Activated T-cell treated with anti-CD3 and anti-CD28 coated beads, Interleukin-2, amount 50 U/mL, for 72 hours (primary cell): Measurements from ENCODE around the gene METTL14. TPM values are rescaled to one million over a fixed set of nuclear protein-coding genes. Genes with fewer than 3 reads are reported as not detected.
A peak's percentile ranks its signal among the peaks of the same experiment; 100 is the strongest.
"Not testable (repeated sequence)": the region's sequence is repeated elsewhere in the genome, so short reads cannot be mapped to it uniquely, and the experiment has no call there.

Experiments
- ATAC-seq, 2 donors: fragments of 150-1000 bp; cut with Tn5 transposase; replicated peaks in 1 of 2; 2 replicates each; pipeline ENCODE4 v1.10.0; 2021; ENCODE audit warnings: moderate library complexity in 2 of 2, mild to moderate bottlenecking in 1 of 2
- DNase-seq, 2 donors: peaks; one replicate each; pipeline ENCODE4 v3.0.0; 2021 to 2022; ENCODE audit warnings: mixed read lengths in 1 of 2
- H3K27ac Mint-ChIP-seq: one replicate; pipeline ENCODE4 v1.8.0; 2022; ENCODE audit warnings: mild to moderate bottlenecking, moderate library complexity, mixed read lengths
- H3K27me3 Mint-ChIP-seq: one replicate; pipeline ENCODE4 v1.8.0; 2022; ENCODE audit warnings: low read depth, mixed read lengths
- H3K36me3 Mint-ChIP-seq, 2 donors: one replicate each; pipeline ENCODE4 v1.8.0; 2022; ENCODE audit warnings: mixed read lengths in 2 of 2, mild to moderate bottlenecking in 1 of 2; ENCODE audit not compliant: insufficient read depth in 2 of 2
- H3K4me1 Mint-ChIP-seq: one replicate; pipeline ENCODE4 v1.8.0; 2022; ENCODE audit warnings: low read depth, mixed read lengths
- H3K4me3 Mint-ChIP-seq, 2 donors: one replicate each; pipeline ENCODE4 v1.8.0; 2022; ENCODE audit warnings: mild to moderate bottlenecking in 2 of 2, mixed read lengths in 2 of 2, moderate library complexity in 2 of 2
- H3K9me3 Mint-ChIP-seq, 2 donors: one replicate each; pipeline ENCODE4 v1.8.0; 2022; ENCODE audit warnings: mixed read lengths in 2 of 2
- total RNA-seq, 2 donors: library from RNA; stranded (reverse); gene quantifications; one replicate each; pipeline ENCODE4 v1.2.3, GENCODE V29; 2022

Gene METTL14
- 10 to 100 TPM; 50.0 to 55.7 TPM for total RNA-seq

- peaks cover 17% of the 10 kb centered on the region for H3K4me1 Mint-ChIP-seq
- peak within 1 kb of the TSS; percentile 99 for H3K27ac Mint-ChIP-seq
- no peaks in the 10 kb centered on the region for H3K9me3 Mint-ChIP-seq
- ATAC-seq (peak; percentile 99), DNase-seq (peak; percentile 90 to 91)
- H3K27me3 Mint-ChIP-seq: no peaks in the 10 kb centered on the region
- peaks cover 2 to 11% of the 10 kb centered on the region in 2 donors for H3K36me3 Mint-ChIP-seq
- H3K4me3 Mint-ChIP-seq: peak within 1 kb of the TSS; percentile 98 to 99
These were observed at the start of gene METTL14 for GRCh38 chr4:118684873-118685811. Gene METTL14 (plus strand): TSS chr4:118685392. CDS start chr4:118685535, 143 bp downstream.

- H3K36me3 Mint-ChIP-seq: peaks cover 3 to 13% of the 10 kb centered on the region in 2 donors
- H3K27ac Mint-ChIP-seq, ATAC-seq, H3K4me3 Mint-ChIP-seq, H3K4me1 Mint-ChIP-seq, H3K9me3 Mint-ChIP-seq, DNase-seq, H3K27me3 Mint-ChIP-seq: not testable (repeated sequence)
These were observed 49.1 kb upstream of the METTL14 start for GRCh38 chr4:118636126-118636525.

DNA sequence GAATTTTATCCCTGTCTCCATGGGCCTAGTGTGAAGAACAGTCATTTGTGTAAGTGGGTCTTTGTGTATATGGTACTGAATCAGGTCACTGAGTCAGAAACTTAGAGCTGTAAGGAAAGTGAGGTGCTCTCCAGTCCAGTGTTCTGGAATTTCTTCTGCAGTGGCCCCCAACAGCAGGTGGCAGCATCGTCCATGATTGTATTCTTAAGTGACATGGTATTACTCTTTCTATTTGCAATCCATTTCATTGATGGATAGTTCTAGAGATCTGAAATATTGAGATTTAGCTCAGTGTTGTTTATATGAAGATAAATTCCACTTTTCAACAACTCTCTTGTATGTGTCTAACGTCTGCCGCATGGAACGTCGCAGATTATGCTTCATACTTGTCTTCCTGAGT lies 20.5 kb upstream of the METTL14 start:
- not testable (repeated sequence) for H3K27ac Mint-ChIP-seq, H3K27me3 Mint-ChIP-seq, ATAC-seq, H3K4me1 Mint-ChIP-seq, H3K36me3 Mint-ChIP-seq, H3K9me3 Mint-ChIP-seq, H3K4me3 Mint-ChIP-seq
- peak; percentile 13 to 20 for DNase-seq

DNA sequence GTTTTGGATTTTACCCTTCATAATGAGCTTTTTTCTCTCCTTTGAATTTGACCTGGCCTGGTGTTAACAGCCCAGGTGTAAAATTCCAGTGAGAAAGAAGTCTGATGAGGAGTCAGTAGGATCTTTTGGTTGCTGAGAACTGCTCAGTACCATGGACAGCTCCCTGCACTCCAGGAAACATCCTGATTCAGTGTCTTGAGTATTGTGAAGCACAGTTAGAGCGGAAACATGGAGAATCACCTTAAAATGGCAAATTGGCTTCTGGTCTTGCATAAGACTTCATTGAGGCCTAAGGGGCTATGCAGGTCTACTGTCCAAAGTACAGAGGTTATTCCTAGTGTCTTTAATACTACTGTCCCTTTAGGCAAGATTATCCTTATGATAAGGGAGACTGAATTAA lies 16.0 kb upstream of the METTL14 start:
- not testable (repeated sequence) for H3K27ac Mint-ChIP-seq, H3K4me3 Mint-ChIP-seq, ATAC-seq, H3K36me3 Mint-ChIP-seq, H3K9me3 Mint-ChIP-seq, H3K4me1 Mint-ChIP-seq, H3K27me3 Mint-ChIP-seq
- DNase-seq: peak; percentile 24 to 31

DNA sequence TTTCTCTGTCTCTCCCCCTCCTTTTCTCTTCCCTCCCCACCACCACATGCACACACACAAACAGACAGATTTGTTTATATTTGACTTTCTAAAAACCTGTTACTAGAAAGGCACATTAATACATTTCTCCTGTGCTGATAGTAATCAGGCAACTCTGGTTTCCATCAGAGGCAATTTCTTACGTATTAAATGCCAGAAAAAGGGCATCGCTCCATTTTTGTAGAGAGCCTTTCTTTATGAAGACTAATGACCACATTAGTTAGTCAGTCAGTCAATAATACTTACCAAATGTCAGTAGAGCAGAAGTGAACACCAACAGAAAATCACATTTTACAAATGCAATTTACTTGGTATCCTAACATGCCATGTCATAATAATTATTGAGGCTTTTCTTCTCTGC lies 14.2 kb upstream of the METTL14 start:
- H3K4me3 Mint-ChIP-seq, DNase-seq, H3K27ac Mint-ChIP-seq, H3K27me3 Mint-ChIP-seq, H3K36me3 Mint-ChIP-seq, H3K9me3 Mint-ChIP-seq, H3K4me1 Mint-ChIP-seq, ATAC-seq: not testable (repeated sequence)

DNA sequence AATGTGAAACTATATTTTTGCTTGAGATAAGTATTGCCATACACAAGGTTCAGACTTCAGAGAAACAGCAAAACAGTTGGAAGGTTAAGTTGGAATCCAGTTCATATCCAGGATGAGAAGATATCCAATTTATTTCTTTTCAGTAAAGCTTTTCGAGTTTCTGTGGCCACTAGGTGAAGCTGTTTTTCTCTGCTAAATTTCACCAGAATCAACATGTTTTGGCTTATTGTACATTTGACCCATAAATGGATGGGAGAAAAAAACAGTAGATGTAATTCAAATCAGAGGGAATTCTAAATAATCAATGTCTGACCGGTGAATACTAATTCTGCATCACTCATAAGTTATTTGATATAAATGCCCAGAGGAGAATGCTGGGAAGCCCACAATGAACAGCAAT lies 9.1 kb upstream of the METTL14 start:
- DNase-seq (no peak), ATAC-seq (no peak)
- no peak overlapping the region for H3K4me3 Mint-ChIP-seq
- H3K27me3 Mint-ChIP-seq: no peaks in the 10 kb centered on the region
- H3K36me3 Mint-ChIP-seq: no peaks in the 10 kb centered on the region
- no peaks in the 10 kb centered on the region for H3K9me3 Mint-ChIP-seq
- H3K27ac Mint-ChIP-seq: no peak overlapping the region
- H3K4me1 Mint-ChIP-seq: no peaks in the 10 kb centered on the region

GRCh38 chr4:118680808-118681207 lies 4.4 kb upstream of the METTL14 start:
- no peak overlapping the region for H3K27ac Mint-ChIP-seq
- H3K4me3 Mint-ChIP-seq: no peak overlapping the region
- DNase-seq: no peak

DNA sequence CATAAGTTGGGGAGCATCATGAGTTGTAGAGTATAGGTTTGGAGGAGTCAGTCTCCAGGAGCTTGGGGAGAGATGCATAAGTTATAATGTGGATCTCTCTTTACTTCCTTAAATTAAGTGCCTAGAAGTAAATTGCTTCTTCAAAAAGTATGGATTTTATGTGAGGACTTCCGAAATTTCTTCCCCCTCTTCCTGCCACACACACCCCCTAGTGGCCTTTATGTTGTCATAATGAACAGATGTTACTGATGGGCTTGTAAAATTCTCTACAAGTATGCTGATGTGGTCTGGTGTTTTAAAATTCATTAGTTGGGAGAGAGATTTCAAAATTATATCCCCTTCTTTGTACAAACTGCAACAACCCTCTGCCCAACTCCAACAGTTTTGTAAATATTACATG lies 2.3 kb upstream of the METTL14 start:
- no peaks in the 10 kb centered on the region for H3K27me3 Mint-ChIP-seq
- peak overlapping the region; percentile 52 for H3K27ac Mint-ChIP-seq
- no peaks in the 10 kb centered on the region for H3K9me3 Mint-ChIP-seq
- no peak for ATAC-seq
- peak overlapping the region in 1 of 2 donors; percentile 58 for H3K4me3 Mint-ChIP-seq
- H3K4me1 Mint-ChIP-seq: peaks cover 17% of the 10 kb centered on the region
- no peak for DNase-seq
- H3K36me3 Mint-ChIP-seq: peaks cover 0 to 8% of the 10 kb centered on the region in 2 donors

More at GRCh38 chr4:118680808-118681207, 4.4 kb upstream of the METTL14 start:
- peaks cover 0 to 4% of the 10 kb centered on the region in 2 donors for H3K36me3 Mint-ChIP-seq
- H3K9me3 Mint-ChIP-seq: no peaks in the 10 kb centered on the region
- no peak for ATAC-seq
- no peaks in the 10 kb centered on the region for H3K4me1 Mint-ChIP-seq
- H3K27me3 Mint-ChIP-seq: no peaks in the 10 kb centered on the region

GRCh38 chr4:118683513-118683912 lies 1.7 kb upstream of the METTL14 start:
- H3K27ac Mint-ChIP-seq: peak overlapping the region; percentile 52
- peaks cover 0 to 8% of the 10 kb centered on the region in 2 donors for H3K36me3 Mint-ChIP-seq
- H3K4me1 Mint-ChIP-seq: peaks cover 17% of the 10 kb centered on the region
- DNase-seq (no peak), ATAC-seq (no peak)
- H3K27me3 Mint-ChIP-seq: no peaks in the 10 kb centered on the region
- H3K4me3 Mint-ChIP-seq: peak overlapping the region in 1 of 2 donors; percentile 58
- no peaks in the 10 kb centered on the region for H3K9me3 Mint-ChIP-seq

DNA sequence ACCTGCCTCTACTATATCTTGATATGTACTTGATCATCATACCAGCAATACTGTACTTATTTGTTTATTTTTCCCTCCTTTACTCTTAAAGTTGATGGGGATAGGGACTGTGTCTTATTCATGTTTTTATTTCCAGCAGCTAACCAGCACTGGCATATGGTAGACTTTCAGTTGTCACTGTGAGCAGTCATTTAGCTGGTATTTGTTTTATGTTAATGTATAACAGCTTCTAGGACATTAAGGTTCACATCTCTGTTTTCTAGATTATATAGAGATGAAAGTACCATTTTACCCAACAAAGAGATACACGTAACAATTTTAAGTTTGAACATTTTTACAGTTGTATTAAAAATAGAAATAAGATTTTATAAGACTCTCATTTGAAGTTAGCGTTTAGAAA lies 17.9 kb downstream of the METTL14 start:
- Mint-ChIP-seq H3K36me3 (peaks cover 6 to 27% of the 10 kb centered on the region in 2 donors), H3K4me3 (no peak overlapping the region), H3K4me1 (no peaks in the 10 kb centered on the region), H3K9me3 (no peaks in the 10 kb centered on the region), H3K27ac (no peak overlapping the region), H3K27me3 (no peaks in the 10 kb centered on the region)
- no peak for ATAC-seq
- no peak for DNase-seq

- Mint-ChIP-seq H3K27me3 (no peaks in the 10 kb centered on the region), H3K27ac (no peak overlapping the region), H3K4me3 (no peak overlapping the region), H3K9me3 (no peaks in the 10 kb centered on the region), H3K4me1 (peaks cover 17% of the 10 kb centered on the region), H3K36me3 (peaks cover 2 to 28% of the 10 kb centered on the region in 2 donors)
- ATAC-seq (no peak), DNase-seq (no peak)
These were observed 25.9 kb downstream of the METTL14 start for GRCh38 chr4:118711052-118711451.

- H3K27me3 Mint-ChIP-seq: no peaks in the 10 kb centered on the region
- no peak overlapping the region for H3K4me3 Mint-ChIP-seq
- peaks cover 0 to 18% of the 10 kb centered on the region in 2 donors for H3K36me3 Mint-ChIP-seq
- ATAC-seq (peak; percentile 74 to 89), DNase-seq (peak; percentile 4 to 6)
- no peaks in the 10 kb centered on the region for H3K9me3 Mint-ChIP-seq
- peaks cover 17% of the 10 kb centered on the region for H3K4me1 Mint-ChIP-seq
- peak overlapping the region; percentile 52 for H3K27ac Mint-ChIP-seq
These were observed 27.7 kb downstream of the METTL14 start for GRCh38 chr4:118712872-118713271.

- Mint-ChIP-seq H3K36me3 (peaks cover 0 to 12% of the 10 kb centered on the region in 2 donors), H3K4me3 (no peak overlapping the region), H3K27ac (no peak overlapping the region), H3K4me1 (peaks cover 17% of the 10 kb centered on the region), H3K9me3 (no peaks in the 10 kb centered on the region), H3K27me3 (no peaks in the 10 kb centered on the region)
- no peak for DNase-seq
- ATAC-seq: no peak
These were observed 29.5 kb downstream of the METTL14 start for GRCh38 chr4:118714682-118715081.
